Esophagus (tissue), 2 donors: ENCODE measurements around the gene LGALS12. TPM values are rescaled to one million over a fixed set of nuclear protein-coding genes. Genes with fewer than 3 reads are reported as not detected.

Experiments used
- H3K27ac ChIP-seq, 2 donors: one replicate each; pipeline ENCODE4 v1.5.1; 2013; ENCODE audit warnings: low read depth in 2 of 2, mild to moderate bottlenecking in 2 of 2, inconsistent platforms in 1 of 2, low read length in 1 of 2, moderate library complexity in 1 of 2
- H3K27me3 ChIP-seq, 2 donors: one replicate each; pipeline ENCODE4 v1.6.1; 2013; ENCODE audit warnings: low read length in 2 of 2, control low read depth in 1 of 2, mild to moderate bottlenecking in 1 of 2; ENCODE audit not compliant: insufficient read depth in 2 of 2, control insufficient read depth in 1 of 2
- H3K36me3 ChIP-seq, 2 donors: one replicate each; pipeline ENCODE4 v1.6.1; 2013; ENCODE audit warnings: low read length in 1 of 2; ENCODE audit not compliant: control insufficient read depth in 2 of 2, insufficient read depth in 2 of 2
- H3K4me1 ChIP-seq, 2 donors: one replicate each; pipeline ENCODE4 v1.6.1; 2013; ENCODE audit warnings: low read length in 1 of 2; ENCODE audit not compliant: control insufficient read depth in 2 of 2, insufficient read depth in 2 of 2
- H3K4me3 ChIP-seq, 2 donors: one replicate each; pipeline ENCODE4 v1.5.1; 2013; ENCODE audit warnings: low read length in 2 of 2, mild to moderate bottlenecking in 2 of 2, low read depth in 1 of 2, moderate library complexity in 1 of 2
- H3K9me3 ChIP-seq, 2 donors: one replicate each; pipeline ENCODE4 v1.6.1; 2013; ENCODE audit warnings: mild to moderate bottlenecking in 2 of 2, low read depth in 1 of 2, low read length in 1 of 2, moderate library complexity in 1 of 2; ENCODE audit not compliant: control insufficient read depth in 2 of 2, insufficient read depth in 1 of 2
- WGBS, 2 donors: extraction: QIAGEN DNeasy Blood & Tissue Kit; methylation state at CpG; one replicate each; pipeline ENCODE4 v1.1.7; 2013; 5-methylcytosine and 5-hydroxymethylcytosine counted together
- polyA plus RNA-seq, 2 donors: library from polyadenylated mRNA; stranded (reverse); fragments of 200-250 nt; gene quantifications; one replicate each; pipeline ENCODE4 v1.2.3, GENCODE V29; 2013
- donor health status: healthy with polysubstance abuse.
- donor health status: Bipolar disorder and iron deficiency.

The LGALS12 gene, protein sequence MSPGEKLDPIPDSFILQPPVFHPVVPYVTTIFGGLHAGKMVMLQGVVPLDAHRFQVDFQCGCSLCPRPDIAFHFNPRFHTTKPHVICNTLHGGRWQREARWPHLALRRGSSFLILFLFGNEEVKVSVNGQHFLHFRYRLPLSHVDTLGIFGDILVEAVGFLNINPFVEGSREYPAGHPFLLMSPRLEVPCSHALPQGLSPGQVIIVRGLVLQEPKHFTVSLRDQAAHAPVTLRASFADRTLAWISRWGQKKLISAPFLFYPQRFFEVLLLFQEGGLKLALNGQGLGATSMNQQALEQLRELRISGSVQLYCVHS
- polyA plus RNA-seq: under 1 TPM in 1 of 2 donors, not detected in 1; 0.04 TPM

DNA sequence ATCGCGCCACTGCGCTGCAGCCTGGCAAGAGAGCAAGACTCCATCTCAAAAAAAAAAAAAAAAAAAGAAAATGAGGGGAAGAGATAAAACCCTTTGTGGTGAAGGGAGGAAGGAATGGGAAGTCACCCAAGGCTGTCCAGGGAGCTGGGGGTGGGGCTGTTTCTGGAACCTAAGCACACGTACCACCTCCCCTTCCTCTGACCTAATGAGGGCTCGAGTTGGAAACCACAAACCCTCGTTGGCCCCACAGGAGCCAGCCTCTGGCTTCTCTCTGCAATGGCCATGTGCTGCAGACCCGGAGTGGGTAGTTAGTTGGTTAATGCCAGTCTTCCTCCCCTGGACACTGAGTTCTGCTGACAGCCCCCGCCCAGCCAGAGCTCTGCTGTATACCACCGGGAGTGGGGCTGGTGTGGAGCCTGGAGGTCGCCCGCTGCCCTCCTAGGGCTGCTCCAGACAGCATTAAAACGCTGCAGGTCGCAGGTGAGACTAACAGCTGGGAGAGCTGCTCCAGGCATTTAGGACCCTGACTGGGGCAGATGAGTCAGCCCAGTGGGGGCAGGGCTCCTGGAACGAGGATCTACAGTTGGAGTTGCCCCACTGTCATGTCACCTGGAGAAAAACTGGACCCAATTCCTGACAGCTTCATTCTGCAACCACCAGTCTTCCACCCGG lies at the start of gene LGALS12:
Gene LGALS12 (plus strand): TSS at position 228 of the 672 bp plus-strand sequence. CDS start 375 bp downstream, at position 603.
- H3K27me3 ChIP-seq: no peaks in the 10 kb centered on the region
- 71 to 76% methylated on average over 15 of the region's 15 CpGs for WGBS, 2 donors
- no peak within 1 kb of the TSS for H3K27ac ChIP-seq
- H3K4me3 ChIP-seq: no peak within 1 kb of the TSS
- no peaks in the 10 kb centered on the region for H3K36me3 ChIP-seq
- no peaks in the 10 kb centered on the region for H3K4me1 ChIP-seq
- H3K9me3 ChIP-seq: no peaks in the 10 kb centered on the region

DNA sequence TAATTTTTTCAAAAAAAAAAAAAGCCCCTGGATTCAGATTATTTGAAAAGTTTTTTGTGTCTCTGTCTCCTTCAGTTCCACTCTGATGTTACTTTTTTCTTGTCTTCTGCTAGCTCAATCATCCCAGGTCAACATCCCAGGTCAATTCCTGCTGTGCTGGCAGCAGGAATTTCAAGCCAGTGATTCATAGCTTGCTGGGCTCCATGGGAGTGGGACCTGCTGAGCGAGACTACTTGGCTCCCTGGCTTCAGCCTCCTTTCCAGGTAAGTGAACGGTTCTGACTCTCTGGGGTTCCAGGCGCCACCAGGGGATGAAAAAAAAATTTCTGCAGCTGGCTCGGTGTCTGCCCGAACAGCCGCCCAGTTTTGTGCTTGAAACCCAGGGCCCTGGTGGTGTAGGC lies 46.3 kb upstream of the LGALS12 start:
- WGBS, 2 donors: 51 to 56% methylated on average over 6 of the region's 6 CpGs
- Histone ChIP-seq H3K27ac (no peak overlapping the region), H3K4me3 (no peak overlapping the region), H3K4me1 (no peaks in the 10 kb centered on the region), H3K36me3 (no peaks in the 10 kb centered on the region), H3K27me3 (no peaks in the 10 kb centered on the region), H3K9me3 (no peaks in the 10 kb centered on the region)

DNA sequence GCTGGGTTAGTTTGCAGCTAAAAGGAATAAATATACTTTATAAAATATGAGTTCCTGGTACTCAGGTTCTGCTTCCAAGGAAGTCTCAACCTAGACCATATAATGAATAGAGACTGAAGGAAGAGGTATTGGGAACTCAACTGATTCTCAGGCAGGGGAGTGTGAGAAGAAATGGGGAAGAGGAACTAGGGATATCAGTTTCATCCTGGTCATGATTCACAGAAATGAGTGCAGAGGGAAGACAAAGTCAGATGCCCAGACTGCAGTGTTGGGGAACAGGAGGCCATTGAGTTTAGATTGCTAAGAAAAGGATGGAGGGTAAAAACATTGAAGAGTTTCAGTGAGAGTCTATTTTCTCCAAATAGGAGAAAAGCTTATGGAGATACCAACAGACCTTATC lies 43.7 kb upstream of the LGALS12 start:
- H3K9me3 ChIP-seq: no peaks in the 10 kb centered on the region

DNA sequence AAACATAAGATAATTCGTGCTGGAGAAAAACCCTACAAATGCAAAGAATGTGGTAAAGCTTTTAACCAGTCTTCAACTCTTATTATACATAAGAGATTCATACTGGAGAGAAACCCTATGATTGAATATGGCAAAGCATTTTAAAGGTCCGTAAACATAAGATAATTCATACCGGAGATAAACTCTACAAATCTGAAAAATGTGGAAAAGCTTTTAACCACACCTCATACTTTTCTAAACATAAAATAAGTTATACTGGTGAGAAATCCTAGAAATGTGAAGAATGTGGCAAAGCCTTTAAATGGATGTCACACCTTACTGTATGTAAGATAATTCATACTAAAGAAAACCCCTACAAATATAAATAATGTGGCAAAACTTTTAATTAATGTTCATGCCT lies 35.6 kb upstream of the LGALS12 start:
- H3K27me3 ChIP-seq: no peaks in the 10 kb centered on the region
- 45 to 62% methylated on average over 3 of the region's 3 CpGs for WGBS, 2 donors
- H3K9me3 ChIP-seq: no peaks in the 10 kb centered on the region
- no peaks in the 10 kb centered on the region for H3K4me1 ChIP-seq
- H3K36me3 ChIP-seq: no peaks in the 10 kb centered on the region
- H3K4me3 ChIP-seq: no peak overlapping the region
- H3K27ac ChIP-seq: no peak overlapping the region

More for the DNA sequence above, 43.7 kb upstream of the LGALS12 start:
- H3K36me3 ChIP-seq: no peaks in the 10 kb centered on the region
- H3K4me3 ChIP-seq: no peak overlapping the region
- no peak overlapping the region for H3K27ac ChIP-seq
- no peaks in the 10 kb centered on the region for H3K27me3 ChIP-seq
- H3K4me1 ChIP-seq: no peaks in the 10 kb centered on the region

DNA sequence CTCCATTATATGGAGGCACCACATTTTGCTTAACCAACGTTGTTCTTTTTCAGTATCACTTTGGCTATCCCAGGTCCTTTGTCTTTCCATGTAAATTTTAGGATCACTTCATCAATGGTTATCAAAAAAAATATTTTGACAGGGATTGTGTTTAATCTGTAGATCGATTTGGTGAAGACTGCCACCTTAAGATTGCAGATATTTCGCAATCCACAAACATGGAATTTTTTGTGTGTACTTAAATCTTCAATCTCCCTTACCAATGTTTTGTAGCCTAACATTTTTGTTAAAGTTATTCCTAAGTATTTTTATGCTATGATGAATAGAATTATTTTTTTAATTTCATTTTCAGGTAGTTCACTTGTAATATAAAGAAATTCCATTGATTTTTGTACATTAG lies 33.5 kb upstream of the LGALS12 start:
- Histone ChIP-seq H3K4me1 (no peaks in the 10 kb centered on the region), H3K27me3 (no peaks in the 10 kb centered on the region), H3K27ac (no peak overlapping the region), H3K4me3 (no peak overlapping the region), H3K9me3 (peaks cover 0 to 2% of the 10 kb centered on the region in 2 donors), H3K36me3 (no peaks in the 10 kb centered on the region)
- 74 to 76% methylated on average over 3 of the region's 3 CpGs for WGBS, 2 donors

DNA sequence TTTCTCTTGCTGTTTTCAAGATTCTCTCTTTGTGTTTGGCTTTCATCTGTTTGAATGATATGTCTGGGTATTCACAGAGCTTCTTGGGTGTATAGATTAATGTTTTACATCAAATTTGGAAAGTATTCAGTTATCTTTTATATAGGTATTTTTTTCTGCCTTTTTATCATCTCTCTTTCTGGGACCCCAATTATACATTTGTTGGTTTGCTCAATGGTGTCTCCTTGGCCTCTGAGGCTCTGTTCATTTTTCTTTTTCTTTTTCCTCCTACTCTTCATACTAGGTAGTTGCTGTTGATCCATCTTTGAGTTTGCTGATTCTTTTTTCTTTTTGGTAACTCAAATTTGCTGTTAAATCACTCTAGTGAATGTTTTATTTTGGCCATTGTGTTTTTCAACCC lies 29.3 kb upstream of the LGALS12 start:
- Histone ChIP-seq H3K27ac (no peak overlapping the region), H3K4me1 (no peaks in the 10 kb centered on the region), H3K27me3 (no peaks in the 10 kb centered on the region), H3K36me3 (no peaks in the 10 kb centered on the region), H3K4me3 (no peak overlapping the region), H3K9me3 (peaks cover 0 to 2% of the 10 kb centered on the region in 2 donors)

DNA sequence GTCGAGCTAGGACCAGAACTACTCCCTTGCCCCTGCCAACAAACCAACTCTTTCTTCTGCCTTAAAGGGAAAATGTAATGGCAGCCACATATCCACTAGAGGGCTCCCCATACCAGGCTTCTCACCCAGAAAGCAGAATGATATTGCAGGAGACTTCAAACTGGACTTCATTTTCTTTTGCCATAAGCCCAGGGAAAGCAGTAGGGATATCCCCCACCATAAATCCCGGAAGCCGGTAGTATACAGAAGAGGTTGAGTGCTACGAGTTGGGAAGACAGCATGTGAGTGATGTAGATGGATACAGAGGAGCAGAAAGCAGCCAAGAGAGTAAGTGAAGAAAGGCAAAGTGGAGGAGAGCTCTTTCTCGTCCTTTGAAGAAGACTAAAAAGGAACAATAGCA lies 27.0 kb upstream of the LGALS12 start:
- no peak overlapping the region for H3K27ac ChIP-seq
- no peaks in the 10 kb centered on the region for H3K36me3 ChIP-seq
- peaks cover 0 to 2% of the 10 kb centered on the region in 2 donors for H3K9me3 ChIP-seq
- no peaks in the 10 kb centered on the region for H3K4me1 ChIP-seq
- H3K27me3 ChIP-seq: no peaks in the 10 kb centered on the region
- no peak overlapping the region for H3K4me3 ChIP-seq
- WGBS, 2 donors: 13 to 15% methylated on average over 5 of the region's 5 CpGs

DNA sequence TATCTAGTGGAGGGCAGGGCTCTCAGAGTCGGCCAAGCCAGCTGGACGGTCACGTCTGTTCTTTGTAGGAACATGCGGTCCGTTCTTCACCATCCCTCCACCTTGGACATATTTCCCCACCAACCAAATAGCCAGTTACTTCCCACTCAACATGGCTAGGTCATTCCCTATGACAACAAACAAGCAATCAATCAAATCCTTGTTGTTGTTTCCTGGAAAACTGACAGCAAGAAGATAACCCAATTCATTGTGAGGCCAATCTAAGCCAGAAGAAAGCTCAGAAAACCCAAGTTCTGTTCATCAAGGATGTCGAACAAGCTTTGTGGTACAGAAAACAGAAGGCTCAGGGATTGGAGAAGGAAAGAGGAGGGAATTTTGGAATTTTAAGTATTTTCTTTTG lies 25.8 kb upstream of the LGALS12 start:
- 90 to 92% methylated on average over 6 of the region's 6 CpGs for WGBS, 2 donors
- Histone ChIP-seq H3K4me3 (no peak overlapping the region), H3K27me3 (no peaks in the 10 kb centered on the region), H3K36me3 (no peaks in the 10 kb centered on the region), H3K4me1 (no peaks in the 10 kb centered on the region), H3K27ac (no peak overlapping the region), H3K9me3 (peaks cover 0 to 2% of the 10 kb centered on the region in 2 donors)

DNA sequence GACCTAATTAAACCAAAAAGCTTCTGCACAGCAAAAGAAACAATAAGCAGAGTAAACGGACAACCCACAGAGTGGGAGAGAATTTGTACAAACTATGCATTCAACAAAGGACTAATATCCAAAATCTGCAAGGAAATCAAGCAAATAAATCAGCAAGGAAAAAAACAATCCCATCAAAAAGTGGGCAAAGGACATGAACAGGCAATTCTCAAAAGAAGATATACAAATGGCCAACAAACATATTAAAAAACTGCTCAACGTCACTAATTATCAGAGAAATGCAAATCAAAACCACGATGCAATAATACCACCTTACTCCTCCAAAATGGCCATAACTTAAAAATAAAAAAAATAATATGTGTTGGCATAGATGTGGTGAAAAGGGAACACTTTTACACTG lies 20.1 kb upstream of the LGALS12 start:
- Histone ChIP-seq H3K4me3 (no peak overlapping the region), H3K27me3 (no peaks in the 10 kb centered on the region), H3K36me3 (no peaks in the 10 kb centered on the region), H3K9me3 (no peaks in the 10 kb centered on the region), H3K27ac (no peak overlapping the region), H3K4me1 (no peaks in the 10 kb centered on the region)
- WGBS, 2 donors: 83 to 87% methylated on average over 3 of the region's 3 CpGs

DNA sequence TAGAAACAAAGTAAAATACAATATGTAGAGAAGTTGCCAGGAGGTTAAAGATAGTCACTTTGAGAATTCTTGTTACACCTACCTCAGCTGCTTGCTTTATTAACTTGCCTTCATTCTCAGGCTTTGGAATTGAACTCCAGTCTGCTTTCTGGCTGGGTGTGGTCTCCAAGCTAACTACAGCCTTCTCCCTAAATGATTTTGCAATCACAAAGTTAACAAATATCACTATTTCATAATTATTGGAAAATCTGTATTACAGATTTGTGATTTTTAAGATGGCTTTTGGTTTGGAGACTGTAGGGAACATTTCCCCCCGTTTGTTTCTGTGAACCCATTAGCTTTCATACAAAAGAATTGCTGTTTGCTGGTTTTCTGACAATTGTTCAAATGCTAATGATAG lies 17.1 kb upstream of the LGALS12 start:
- H3K9me3 ChIP-seq: no peaks in the 10 kb centered on the region
- no peaks in the 10 kb centered on the region for H3K27me3 ChIP-seq
- H3K27ac ChIP-seq: no peak overlapping the region
- no peaks in the 10 kb centered on the region for H3K4me1 ChIP-seq
- 68% methylated on average over 1 of the region's 1 CpG for WGBS, 2 donors
- H3K36me3 ChIP-seq: no peaks in the 10 kb centered on the region
- H3K4me3 ChIP-seq: no peak overlapping the region
